B cell (primary cell): ENCODE data around the gene RNF212. TPM values are rescaled to one million over a fixed set of nuclear protein-coding genes. Genes with fewer than 3 reads are reported as not detected.

Experiments
- ATAC-seq: fragments of 200-7000 bp; cut with Tn5 transposase; one replicate; pipeline ENCODE4 v1.10.0; 2021; ENCODE audit warnings: low read depth, mild to moderate bottlenecking, moderate number of reproducible peaks, moderate library complexity
- CTCF ChIA-PET: fragments of 350-600 bp; sonication (Branson Sonifier 250); formaldehyde crosslinking; loops from one replicate; lab custom pipeline; 2021; ENCODE audit warnings: antibody characterized with exemption, inconsistent platforms; lab: Charles Lee
- POLR2A ChIA-PET: fragments of 350-600 bp; sonication (Branson Sonifier 250); formaldehyde crosslinking; loops from one replicate; lab custom pipeline; 2021; ENCODE audit warnings: antibody characterized with exemption; lab: Charles Lee
- DNase-seq: peaks from one replicate; pipeline ENCODE4 v3.0.0; 2013
- H2AFZ ChIP-seq: 2 replicates; pipeline ENCODE4 v1.6.1; 2012; ENCODE audit warnings: mild to moderate bottlenecking, low read depth, low read length; ENCODE audit not compliant: insufficient read depth, poor library complexity, severe bottlenecking
- H3K27ac ChIP-seq, 2 donors: 1 replicate in 1 of 2; 2 replicates in 1 of 2; pipeline ENCODE4 v1.5.1; 2012 to 2013; ENCODE audit warnings: low read length in 2 of 2, mild to moderate bottlenecking in 2 of 2, moderate library complexity in 1 of 2
- H3K27me3 ChIP-seq, 4 experiments: fragments of 200-600 bp in 1 of 4; sonication (generic) in 1 of 4; replicated peaks in 1 of 4; 1 replicate in 2 of 4; 2 replicates in 2 of 4; pipeline versions ENCODE4 v1.6.1 to v1.7.0; 2013 to 2016; ENCODE audit warnings: low read length in 3 of 4, mild to moderate bottlenecking in 2 of 4, mixed read lengths in 1 of 4, moderate library complexity in 1 of 4; ENCODE audit not compliant: insufficient read depth in 4 of 4, control insufficient read depth in 3 of 4; ENCODE audit errors: control extremely low read depth in 1 of 4
- H3K36me3 ChIP-seq, 2 experiments: replicated peaks in 1 of 2; 1 replicate in 1 of 2; 2 replicates in 1 of 2; pipeline versions ENCODE4 v1.6.1 to v1.7.1; 2013; ENCODE audit warnings: low read length in 1 of 2; ENCODE audit not compliant: insufficient read depth in 2 of 2, control insufficient read depth in 1 of 2; ENCODE audit errors: control extremely low read depth in 1 of 2, extremely low read depth in 1 of 2
- H3K4me1 ChIP-seq, 2 donors: fragments of 200-600 bp in 1 of 2; sonication (generic) in 1 of 2; 1 replicate in 1 of 2; 2 replicates in 1 of 2; pipeline versions ENCODE4 v1.5.1 to v1.6.1; 2013 to 2017; ENCODE audit warnings: low read length in 2 of 2; ENCODE audit not compliant: control insufficient read depth in 2 of 2, insufficient read depth in 2 of 2
- H3K4me2 ChIP-seq: replicated peaks from 2 replicates; pipeline ENCODE3; 2012; ENCODE audit warnings: mild to moderate bottlenecking, low read depth, low read length; ENCODE audit not compliant: poor library complexity, severe bottlenecking
- H3K4me3 ChIP-seq, 5 experiments: fragments of 200-600 bp in 1 of 5; sonication (generic) in 1 of 5; 1 replicate in 3 of 5; 2 replicates in 2 of 5; pipeline versions ENCODE4 v1.5.1 to v1.7.0; 2011 to 2016; ENCODE audit warnings: low read length in 4 of 5, mild to moderate bottlenecking in 4 of 5, low read depth in 2 of 5, control low read depth in 1 of 5, moderate library complexity in 1 of 5; ENCODE audit not compliant: insufficient read depth in 1 of 5; ENCODE audit errors: control extremely low read depth in 1 of 5, extremely low read depth in 1 of 5
- H3K79me2 ChIP-seq: fragments of 200-600 bp; sonication (generic); one replicate; pipeline ENCODE4 v1.6.0; 2016; ENCODE audit warnings: low read length; ENCODE audit not compliant: control insufficient read depth, insufficient read depth
- H3K9ac ChIP-seq: fragments of 200-600 bp; sonication (generic); 2 replicates; pipeline ENCODE4 v1.6.1; 2017; ENCODE audit warnings: mild to moderate bottlenecking, low read length, moderate library complexity
- H3K9me3 ChIP-seq, 3 donors: one replicate each; pipeline versions ENCODE4 v1.6.1 to v1.7.1; 2013; ENCODE audit warnings: low read length in 2 of 3; ENCODE audit not compliant: control insufficient read depth in 2 of 3, insufficient read depth in 1 of 3; ENCODE audit errors: control extremely low read depth in 1 of 3
- H4K20me1 ChIP-seq: 2 replicates; pipeline ENCODE4 v1.6.0; 2012; ENCODE audit warnings: mild to moderate bottlenecking, low read length; ENCODE audit not compliant: insufficient read depth, control insufficient read depth, poor library complexity, severe bottlenecking
- H3K27ac Mint-ChIP-seq: one replicate; pipeline ENCODE4 v1.8.0; 2021; ENCODE audit warnings: mixed read lengths
- H3K27me3 Mint-ChIP-seq: one replicate; pipeline ENCODE4 v1.8.0; 2021; ENCODE audit warnings: mixed read lengths
- H3K4me1 Mint-ChIP-seq: one replicate; pipeline ENCODE4 v1.8.0; 2021; ENCODE audit warnings: mixed read lengths
- H3K4me3 Mint-ChIP-seq: one replicate; pipeline ENCODE4 v1.8.0; 2021; ENCODE audit warnings: mixed read lengths
- H3K9me3 Mint-ChIP-seq: one replicate; pipeline ENCODE4 v1.8.0; 2022; ENCODE audit warnings: mixed read lengths; ENCODE audit not compliant: insufficient read depth
- EZH2 ChIP-seq: IDR thresholded peaks from 2 replicates; pipeline ENCODE4 v1.6.1; 2012; ENCODE audit warnings: borderline replicate concordance, low read depth, mild to moderate bottlenecking, moderate library complexity, low read length; ENCODE audit not compliant: insufficient read depth, poor library complexity, severe bottlenecking
- WGBS: methylation state at CpG from one replicate; pipeline ENCODE4 v1.1.5; 2013; ENCODE audit warnings: missing lambda C conversion rate; ENCODE audit not compliant: insufficient coverage; 5-methylcytosine and 5-hydroxymethylcytosine counted together
- intact Hi-C: fragments of 100-400 bp; cut with micrococcal nuclease; formaldehyde crosslinking; loops from one replicate; pipeline ENCODE4 v1.10.0; 2022
- polyA plus RNA-seq: library from polyadenylated mRNA; depleted of rRNA; stranded (reverse); fragments of >200 nt; gene quantifications from 2 replicates; pipeline ENCODE4 v1.2.3, GENCODE V29; 2012
- total RNA-seq, 2 donors: library from RNA; stranded (reverse); fragments of 120-200 nt in 1 of 2; gene quantifications; 1 replicate in 1 of 2; 2 replicates in 1 of 2; pipeline versions ENCODE4 v1.2.3 to v1.2.4, GENCODE V29; 2013 to 2022
- TF ChIP-seq, protein P1 (sequence below): fragments of 200-600 bp; IDR thresholded peaks from one replicate; pipeline ENCODE4 v1.8.0; 2022; ENCODE audit warnings: antibody characterized with exemption, mild to moderate bottlenecking

Gene RNF212
- total and polyA plus RNA-seq, 2 donors (not counting 1 experiment from before 2014, with no cell fraction given): 2.1 to 5.9 TPM

DNA sequence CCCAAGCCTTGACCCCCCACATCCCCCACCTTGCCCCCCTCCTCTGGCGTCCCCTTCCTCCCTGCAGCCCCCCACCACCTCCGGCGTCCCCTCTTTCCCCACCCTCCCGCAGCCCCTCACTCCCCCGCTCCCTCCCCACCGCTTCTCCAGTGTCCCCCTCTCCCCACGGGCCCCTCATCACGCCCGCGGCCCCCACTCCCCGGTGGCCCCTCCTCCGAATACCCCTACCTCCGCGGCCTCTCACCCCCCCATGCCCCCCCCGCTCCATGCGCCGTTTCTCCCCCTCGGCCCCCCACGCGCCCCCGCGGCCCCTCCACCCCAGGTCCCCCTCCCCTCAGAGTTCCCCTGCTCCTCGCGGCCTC is 562 bp downstream of the RNF212 start:
- no CpG with 5 or more reads among the region's 24 CpGs for WGBS
- intact Hi-C loops: no loop called here
- peaks cover 0 to 2% (median 0%) of the 10 kb centered on the region in 3 donors for H3K9me3 ChIP-seq
- DNase-seq (no peak), ATAC-seq (no peak)
- Mint-ChIP-seq H3K27me3 (peaks cover 42% of the 10 kb centered on the region), H3K4me1 (peaks cover 3% of the 10 kb centered on the region), H3K4me3 (no peak overlapping the region), H3K9me3 (no peaks in the 10 kb centered on the region), H3K27ac (no peak overlapping the region)
- H3K36me3 ChIP-seq: no peaks in the 10 kb centered on the region
- CTCF ChIA-PET: no interaction called here
- no peaks in the 10 kb centered on the region for H3K79me2 ChIP-seq
- no peak overlapping the region for H3K27ac ChIP-seq
- POLR2A ChIA-PET: no interaction called here
- no peak overlapping the region for H3K4me3 ChIP-seq
- no peaks in the 10 kb centered on the region for H4K20me1 ChIP-seq
- H2AFZ ChIP-seq: no peak overlapping the region
- no peak overlapping the region for H3K4me2 ChIP-seq
- no peak overlapping the region for H3K9ac ChIP-seq
- no peak for TF ChIP-seq EZH2
- TF ChIP-seq, protein P1, sequence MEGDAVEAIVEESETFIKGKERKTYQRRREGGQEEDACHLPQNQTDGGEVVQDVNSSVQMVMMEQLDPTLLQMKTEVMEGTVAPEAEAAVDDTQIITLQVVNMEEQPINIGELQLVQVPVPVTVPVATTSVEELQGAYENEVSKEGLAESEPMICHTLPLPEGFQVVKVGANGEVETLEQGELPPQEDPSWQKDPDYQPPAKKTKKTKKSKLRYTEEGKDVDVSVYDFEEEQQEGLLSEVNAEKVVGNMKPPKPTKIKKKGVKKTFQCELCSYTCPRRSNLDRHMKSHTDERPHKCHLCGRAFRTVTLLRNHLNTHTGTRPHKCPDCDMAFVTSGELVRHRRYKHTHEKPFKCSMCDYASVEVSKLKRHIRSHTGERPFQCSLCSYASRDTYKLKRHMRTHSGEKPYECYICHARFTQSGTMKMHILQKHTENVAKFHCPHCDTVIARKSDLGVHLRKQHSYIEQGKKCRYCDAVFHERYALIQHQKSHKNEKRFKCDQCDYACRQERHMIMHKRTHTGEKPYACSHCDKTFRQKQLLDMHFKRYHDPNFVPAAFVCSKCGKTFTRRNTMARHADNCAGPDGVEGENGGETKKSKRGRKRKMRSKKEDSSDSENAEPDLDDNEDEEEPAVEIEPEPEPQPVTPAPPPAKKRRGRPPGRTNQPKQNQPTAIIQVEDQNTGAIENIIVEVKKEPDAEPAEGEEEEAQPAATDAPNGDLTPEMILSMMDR: no peak
- H3K27me3 ChIP-seq: peaks cover 0 to 16% (median 2%) of the 10 kb centered on the region in 4 experiments
- no peaks in the 10 kb centered on the region for H3K4me1 ChIP-seq

DNA sequence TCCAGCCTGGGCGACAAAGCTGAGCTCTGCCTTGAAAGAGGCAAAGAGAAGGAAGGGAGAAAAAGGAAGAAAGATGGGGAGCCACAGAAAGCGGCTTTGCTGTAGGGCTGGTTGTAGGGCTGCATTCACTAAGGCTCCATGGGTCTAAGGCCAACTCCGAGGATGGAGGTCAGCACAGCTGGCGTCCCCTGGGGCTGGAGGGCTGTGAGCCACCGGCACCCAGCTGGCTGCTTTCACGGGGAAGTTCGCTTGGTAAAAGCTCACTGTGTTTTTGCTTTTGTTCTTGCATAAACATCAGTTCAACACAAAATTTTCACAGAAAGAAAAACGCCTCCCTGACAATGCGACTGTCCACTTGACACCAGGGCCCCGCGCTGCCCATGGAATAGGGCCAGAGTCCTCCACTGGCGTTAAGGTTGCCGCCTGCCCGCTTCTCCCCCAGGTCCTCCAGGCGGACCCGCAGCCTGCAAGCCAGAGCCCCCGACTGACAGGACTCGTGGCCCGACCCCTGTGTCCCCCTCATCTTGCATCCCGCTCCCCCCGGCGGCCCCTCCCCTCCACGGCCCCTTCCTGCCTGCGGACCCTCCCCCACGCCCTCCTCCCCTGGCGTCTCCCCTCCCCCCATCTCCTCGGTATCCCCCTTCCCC is 1.1 kb downstream of the RNF212 start:
- peaks cover 38% of the 10 kb centered on the region for H3K27me3 Mint-ChIP-seq
- Histone ChIP-seq H3K27me3 (peaks cover 0 to 16% (median 2%) of the 10 kb centered on the region in 4 experiments), H3K79me2 (no peaks in the 10 kb centered on the region), H3K9me3 (peaks cover 0 to 2% (median 0%) of the 10 kb centered on the region in 3 donors), H3K4me1 (no peaks in the 10 kb centered on the region), H2AFZ (no peak overlapping the region), H3K4me2 (no peak overlapping the region), H4K20me1 (no peaks in the 10 kb centered on the region), H3K4me3 (no peak overlapping the region), H3K9ac (no peak overlapping the region), H3K27ac (no peak overlapping the region), H3K36me3 (no peaks in the 10 kb centered on the region)
- ChIA-PET CTCF (no interaction called here), POLR2A (no interaction called here)
- peaks cover 3% of the 10 kb centered on the region for H3K4me1 Mint-ChIP-seq
- WGBS: 66% methylated on average over 18 of the region's 27 CpGs
- H3K27ac Mint-ChIP-seq: no peak overlapping the region
- intact Hi-C loops: no loop called here
- no peak overlapping the region for H3K4me3 Mint-ChIP-seq
- DNase-seq: no peak
- H3K9me3 Mint-ChIP-seq: no peaks in the 10 kb centered on the region
- ATAC-seq: no peak
- TF ChIP-seq EZH2: no peak
- TF ChIP-seq, protein P1: no peak
